Colonic mucosa (tissue), 4 donors: Measurements from ENCODE around the gene TTLL11. TPM values are rescaled to one million over a fixed set of nuclear protein-coding genes. Genes with fewer than 3 reads are reported as not detected.
"Not testable (repeated sequence)": the region's sequence is repeated elsewhere in the genome, so short reads cannot be mapped to it uniquely, and the experiment has no call there.

ENCODE experiments used
- DNase-seq: peaks from one replicate; pipeline ENCODE4 v3.0.0-alpha.2; 2020
- H3K27ac ChIP-seq: fragments of 200-600 bp; one replicate; pipeline ENCODE4 v1.8.0; 2021
- H3K27me3 ChIP-seq: fragments of 200-600 bp; one replicate; pipeline ENCODE4 v1.8.0; 2021
- H3K36me3 ChIP-seq: fragments of 200-600 bp; one replicate; pipeline ENCODE4 v1.8.0; 2021
- H3K4me1 ChIP-seq: fragments of 200-600 bp; one replicate; pipeline ENCODE4 v1.8.0; 2021; ENCODE audit warnings: mild to moderate bottlenecking
- H3K4me3 ChIP-seq: fragments of 200-600 bp; one replicate; pipeline ENCODE4 v1.8.0; 2021
- H3K9ac ChIP-seq, 2 donors: one replicate each; pipeline ENCODE4 v1.7.0; 2013; ENCODE audit warnings: control low read depth in 2 of 2, low read depth in 2 of 2, low read length in 2 of 2
- H3K9me3 ChIP-seq: fragments of 200-600 bp; one replicate; pipeline ENCODE4 v1.8.0; 2021
- intact Hi-C: fragments of 100-400 bp; cut with DNase I; formaldehyde crosslinking; loops from one replicate; pipeline ENCODE4 v1.14.1; 2022
- total RNA-seq, 2 donors: library from RNA; stranded (reverse); fragmentation: NEBNext Ultra II Directional in 1 of 2; extraction: Animal tissue kit (Norgen Biotek cat#: 25700) in 1 of 2; gene quantifications; one replicate each; pipeline ENCODE4 v1.2.1, GENCODE V29; 2021
- TF ChIP-seq, protein P1 (sequence below): fragments of 200-600 bp; IDR thresholded peaks from one replicate; pipeline ENCODE4 v1.8.0; 2022; ENCODE audit warnings: antibody characterized with exemption, mild to moderate bottlenecking
- donor health status: healthy.
- donor health status: DM: no; HTN: no; CAD: no.
- donor health status: DM: no; HTN: no; CAD: no.

TTLL11 gene
- total RNA-seq, 2 donors from 2014 or later, result 5.1 to 5.5 TPM

GRCh38 chr9:122120316-122121071 lies 27.4 kb upstream of the TTLL11 start:
- no peaks in the 10 kb centered on the region for H3K4me1 ChIP-seq
- no peak overlapping the region for H3K9ac ChIP-seq
- DNase-seq, result no peak
- H3K9me3 ChIP-seq, result no peaks in the 10 kb centered on the region
- no peaks in the 10 kb centered on the region for H3K36me3 ChIP-seq
- H3K4me3 ChIP-seq, result no peak overlapping the region
- intact Hi-C loops, result loop anchor here (10.0 kb wide), 2 partner anchors 334 to 684 kb away; partner anchors contain the start of gene OR1K1
- TF ChIP-seq, protein P1, sequence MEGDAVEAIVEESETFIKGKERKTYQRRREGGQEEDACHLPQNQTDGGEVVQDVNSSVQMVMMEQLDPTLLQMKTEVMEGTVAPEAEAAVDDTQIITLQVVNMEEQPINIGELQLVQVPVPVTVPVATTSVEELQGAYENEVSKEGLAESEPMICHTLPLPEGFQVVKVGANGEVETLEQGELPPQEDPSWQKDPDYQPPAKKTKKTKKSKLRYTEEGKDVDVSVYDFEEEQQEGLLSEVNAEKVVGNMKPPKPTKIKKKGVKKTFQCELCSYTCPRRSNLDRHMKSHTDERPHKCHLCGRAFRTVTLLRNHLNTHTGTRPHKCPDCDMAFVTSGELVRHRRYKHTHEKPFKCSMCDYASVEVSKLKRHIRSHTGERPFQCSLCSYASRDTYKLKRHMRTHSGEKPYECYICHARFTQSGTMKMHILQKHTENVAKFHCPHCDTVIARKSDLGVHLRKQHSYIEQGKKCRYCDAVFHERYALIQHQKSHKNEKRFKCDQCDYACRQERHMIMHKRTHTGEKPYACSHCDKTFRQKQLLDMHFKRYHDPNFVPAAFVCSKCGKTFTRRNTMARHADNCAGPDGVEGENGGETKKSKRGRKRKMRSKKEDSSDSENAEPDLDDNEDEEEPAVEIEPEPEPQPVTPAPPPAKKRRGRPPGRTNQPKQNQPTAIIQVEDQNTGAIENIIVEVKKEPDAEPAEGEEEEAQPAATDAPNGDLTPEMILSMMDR, result no peak
- H3K27ac ChIP-seq, result no peak overlapping the region
- no peaks in the 10 kb centered on the region for H3K27me3 ChIP-seq

GRCh38 chr9:122119721-122120120 lies 26.6 kb upstream of the TTLL11 start:
- H3K36me3 ChIP-seq, result no peaks in the 10 kb centered on the region
- TF ChIP-seq, protein P1, result no peak
- H3K4me3 ChIP-seq, result no peak overlapping the region
- no peaks in the 10 kb centered on the region for H3K9me3 ChIP-seq
- no peaks in the 10 kb centered on the region for H3K4me1 ChIP-seq
- DNase-seq, result no peak
- H3K27ac ChIP-seq, result no peak overlapping the region
- peaks cover 5% of the 10 kb centered on the region for H3K27me3 ChIP-seq
- intact Hi-C loops, result loop anchor here (10.0 kb wide), 2 partner anchors 335 to 685 kb away; partner anchors contain the start of gene OR1K1
- no peak overlapping the region for H3K9ac ChIP-seq

- DNase-seq, result no peak
- peaks cover 5% of the 10 kb centered on the region for H3K27me3 ChIP-seq
- no peak overlapping the region for H3K4me3 ChIP-seq
- H3K9ac ChIP-seq, result no peak overlapping the region
- no peaks in the 10 kb centered on the region for H3K9me3 ChIP-seq
- no peak overlapping the region for H3K27ac ChIP-seq
- intact Hi-C loops, result no loop called here
- no peaks in the 10 kb centered on the region for H3K36me3 ChIP-seq
- TF ChIP-seq, protein P1, result no peak
- H3K4me1 ChIP-seq, result no peaks in the 10 kb centered on the region
Measured at GRCh38 chr9:122119166-122119521, 26.0 kb upstream of the TTLL11 start.

DNA sequence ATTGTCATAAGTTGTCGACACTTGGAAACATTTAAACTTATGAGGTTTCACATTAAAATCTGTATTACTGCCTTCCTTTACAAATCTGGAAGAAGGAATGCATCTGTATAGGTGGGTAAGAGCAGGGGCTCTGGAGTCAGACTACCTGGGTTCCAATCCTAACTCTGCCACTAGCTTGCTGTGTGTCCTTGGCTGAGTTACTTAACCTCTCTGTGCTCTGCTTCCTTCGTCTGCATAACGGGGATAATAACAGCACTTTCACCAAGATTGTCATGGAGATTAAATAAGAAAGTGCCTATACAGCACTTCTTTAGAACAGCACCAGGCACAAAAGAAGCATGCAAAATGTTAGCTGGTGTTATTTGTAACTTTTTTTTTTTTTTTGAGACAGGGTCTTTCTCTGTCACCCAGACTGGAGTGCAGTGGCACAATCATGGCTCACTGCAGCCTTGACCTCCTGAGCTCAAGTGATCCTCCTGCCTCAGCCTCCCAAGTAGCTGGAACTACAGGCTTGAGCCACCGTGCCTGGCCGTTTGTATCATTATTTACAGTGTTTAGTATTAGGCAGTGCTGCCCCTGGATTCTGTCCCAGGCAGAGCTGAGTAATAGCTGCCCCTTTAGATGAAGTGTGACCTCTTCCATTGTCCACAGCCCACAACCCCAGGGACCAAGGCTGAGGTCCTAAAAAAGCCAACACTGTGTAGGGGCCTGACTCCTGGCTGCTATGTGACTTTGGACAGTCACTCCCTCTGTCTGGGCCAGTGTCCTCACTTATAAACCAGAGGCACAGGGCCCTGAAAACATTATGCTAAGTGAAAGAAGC lies 25.4 kb upstream of the TTLL11 start:
- no peaks in the 10 kb centered on the region for H3K36me3 ChIP-seq
- H3K9ac ChIP-seq, result no peak overlapping the region
- TF ChIP-seq, protein P1, result no peak
- peaks cover 5% of the 10 kb centered on the region for H3K27me3 ChIP-seq
- intact Hi-C loops, result no loop called here
- H3K4me3 ChIP-seq, result no peak overlapping the region
- H3K27ac ChIP-seq, result no peak overlapping the region
- no peaks in the 10 kb centered on the region for H3K9me3 ChIP-seq
- no peaks in the 10 kb centered on the region for H3K4me1 ChIP-seq
- no peak for DNase-seq

DNA sequence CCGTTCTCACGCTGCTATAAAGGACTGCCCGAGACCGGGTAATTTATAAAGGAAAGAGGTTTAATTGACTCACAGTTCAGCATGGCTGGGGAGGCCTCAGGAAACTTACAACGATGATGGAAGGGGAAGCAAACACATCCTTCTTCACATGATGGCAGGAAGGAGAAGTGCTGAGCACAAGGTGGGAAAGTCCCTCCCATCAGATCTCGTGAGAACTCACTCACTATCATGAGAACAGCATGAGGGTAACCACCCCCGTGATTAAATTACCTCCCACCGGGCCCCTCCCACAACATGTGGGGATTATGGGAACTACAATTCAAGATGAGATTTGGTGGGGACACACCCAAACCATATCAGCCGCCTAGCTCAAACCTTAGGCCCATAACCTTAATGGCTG lies 24.1 kb upstream of the TTLL11 start:
- H3K4me1 ChIP-seq, H3K27me3 ChIP-seq, H3K36me3 ChIP-seq, H3K27ac ChIP-seq, DNase-seq, intact Hi-C loops, H3K9me3 ChIP-seq, H3K4me3 ChIP-seq, H3K9ac ChIP-seq: not testable (repeated sequence)
